K562 (cell line): ENCODE measurements around the gene HAP1. TPM values are rescaled to one million over a fixed set of nuclear protein-coding genes. Genes with fewer than 3 reads are reported as not detected.
A peak's percentile ranks its signal among the peaks of the same experiment; 100 is the strongest.

Experiments
- FOXM1 ChIP-seq, 2 experiments: fragments of 450-650 bp in 1 of 2; sonication (generic) in 1 of 2; formaldehyde crosslinking in 1 of 2; IDR thresholded peaks; 2 replicates each; pipeline versions ENCODE4 v1.6.1 to v1.9.0; 2017 to 2022; ENCODE audit warnings: low read depth in 2 of 2, mild to moderate bottlenecking in 2 of 2, missing genetic modification reagents in 1 of 2, moderate library complexity in 1 of 2
- ZNF445 ChIP-seq: fragments of 250-450 bp; sonication (Bioruptor Pico); IDR thresholded peaks from 2 replicates; pipeline ENCODE4 v1.4.0; 2020; ENCODE audit warnings: low read depth, mild to moderate bottlenecking, moderate library complexity
- polyA plus RNA-seq, 8 experiments: library from polyadenylated mRNA; depleted of rRNA in 4 of 8; stranded (reverse) in 5 of 8; unstranded in 3 of 8; fragments of >200 nt; fragmentation: Nextera tagmentation in 2 of 8; fragmentation: Illumina TruSeq in 1 of 8; extraction: Ambion mirVana in 2 of 8; extraction: Trizol in 1 of 8; gene quantifications; 2 replicates each; pipeline versions ENCODE4 v1.2.1 to v1.2.3, GENCODE V29; 2011 to 2014; ENCODE audit warnings: inconsistent platforms in 1 of 8, missing spikeins in 1 of 8
- total RNA-seq, 7 experiments: library from RNA; depleted of rRNA in 6 of 7; stranded (reverse); fragments of >200 nt in 6 of 7; fragmentation: Illumina TruSeq in 2 of 7; extraction: Trizol in 2 of 7; gene quantifications; 2 replicates each; pipeline versions ENCODE4 v1.2.1 to v1.2.3, GENCODE V29; 2011 to 2021; ENCODE audit warnings: low replicate concordance in 1 of 7
- TF ChIP-seq, protein P1 (sequence below): sonication (generic); formaldehyde crosslinking; IDR thresholded peaks from 2 replicates; pipeline ENCODE4 v1.8.0; 2022; ENCODE audit warnings: missing genetic modification reagents, mild to moderate bottlenecking, moderate library complexity, borderline replicate concordance
- TF ChIP-seq, protein P2 (sequence below): fragments of 250-450 bp; sonication (Bioruptor Pico); IDR thresholded peaks from 2 replicates; pipeline ENCODE4 v1.5.0; 2021; ENCODE audit warnings: mild to moderate bottlenecking, borderline replicate concordance
- TF ChIP-seq, protein P3 (sequence below), 3 experiments: fragments of 200-800 bp in 1 of 3; sonication (Bioruptor generic) in 1 of 3; sonication (generic) in 1 of 3; formaldehyde crosslinking in 1 of 3; IDR thresholded peaks; 2 replicates each; pipeline versions ENCODE4 v1.6.1 to v1.8.0; 2016 to 2022; ENCODE audit warnings: mild to moderate bottlenecking in 2 of 3, missing compliant biosample characterization in 2 of 3, missing genetic modification characterization in 2 of 3, missing genetic modification reagents in 1 of 3

HAP1 gene
- total and polyA plus RNA-seq, 9 of the 15 experiments (the other 6 are each of a cell fraction or from before 2014, with no cell fraction given), result under 0.01 to 0.09 (median 0.04) TPM; not detected in 6

DNA sequence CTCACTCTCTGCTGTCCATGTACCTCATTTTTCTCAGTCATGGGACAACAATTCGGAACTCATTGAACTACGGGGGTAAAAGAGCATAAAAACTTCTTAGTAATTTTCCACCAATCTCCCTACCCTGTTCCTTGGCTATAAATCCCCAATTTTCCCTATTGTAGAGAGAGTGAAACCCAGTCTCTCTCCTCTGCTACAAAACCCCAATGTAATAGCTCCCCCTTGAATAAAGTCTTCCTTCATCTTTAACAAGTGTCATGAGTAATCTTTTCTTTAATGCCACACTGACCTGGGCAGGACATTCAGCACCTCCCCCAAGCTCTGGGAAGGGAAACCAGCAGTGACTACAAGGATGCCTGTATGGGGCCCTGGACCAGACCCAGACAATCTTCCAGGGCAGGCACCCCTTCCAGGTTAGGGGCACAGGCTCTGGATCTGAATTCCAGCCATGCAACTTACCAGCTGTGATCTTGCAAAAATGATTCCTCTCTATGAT lies 56.0 kb downstream of the HAP1 start (continued):
- TF ChIP-seq, protein P1, sequence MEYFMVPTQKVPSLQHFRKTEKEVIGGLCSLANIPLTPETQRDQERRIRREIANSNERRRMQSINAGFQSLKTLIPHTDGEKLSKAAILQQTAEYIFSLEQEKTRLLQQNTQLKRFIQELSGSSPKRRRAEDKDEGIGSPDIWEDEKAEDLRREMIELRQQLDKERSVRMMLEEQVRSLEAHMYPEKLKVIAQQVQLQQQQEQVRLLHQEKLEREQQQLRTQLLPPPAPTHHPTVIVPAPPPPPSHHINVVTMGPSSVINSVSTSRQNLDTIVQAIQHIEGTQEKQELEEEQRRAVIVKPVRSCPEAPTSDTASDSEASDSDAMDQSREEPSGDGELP (CRISPR knock-in tag), result peak; percentile 61
- TF ChIP-seq, protein P2, sequence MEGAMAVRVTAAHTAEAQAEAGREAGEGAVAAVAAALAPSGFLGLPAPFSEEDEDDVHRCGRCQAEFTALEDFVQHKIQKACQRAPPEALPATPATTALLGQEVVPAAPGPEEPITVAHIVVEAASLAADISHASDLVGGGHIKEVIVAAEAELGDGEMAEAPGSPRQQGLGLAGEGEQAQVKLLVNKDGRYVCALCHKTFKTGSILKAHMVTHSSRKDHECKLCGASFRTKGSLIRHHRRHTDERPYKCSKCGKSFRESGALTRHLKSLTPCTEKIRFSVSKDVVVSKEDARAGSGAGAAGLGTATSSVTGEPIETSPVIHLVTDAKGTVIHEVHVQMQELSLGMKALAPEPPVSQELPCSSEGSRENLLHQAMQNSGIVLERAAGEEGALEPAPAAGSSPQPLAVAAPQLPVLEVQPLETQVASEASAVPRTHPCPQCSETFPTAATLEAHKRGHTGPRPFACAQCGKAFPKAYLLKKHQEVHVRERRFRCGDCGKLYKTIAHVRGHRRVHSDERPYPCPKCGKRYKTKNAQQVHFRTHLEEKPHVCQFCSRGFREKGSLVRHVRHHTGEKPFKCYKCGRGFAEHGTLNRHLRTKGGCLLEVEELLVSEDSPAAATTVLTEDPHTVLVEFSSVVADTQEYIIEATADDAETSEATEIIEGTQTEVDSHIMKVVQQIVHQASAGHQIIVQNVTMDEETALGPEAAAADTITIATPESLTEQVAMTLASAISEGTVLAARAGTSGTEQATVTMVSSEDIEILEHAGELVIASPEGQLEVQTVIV (CRISPR knock-in tag), result peak; percentile 88
- peak; percentile 98 for TF ChIP-seq ZNF445
- TF ChIP-seq, protein P3, sequence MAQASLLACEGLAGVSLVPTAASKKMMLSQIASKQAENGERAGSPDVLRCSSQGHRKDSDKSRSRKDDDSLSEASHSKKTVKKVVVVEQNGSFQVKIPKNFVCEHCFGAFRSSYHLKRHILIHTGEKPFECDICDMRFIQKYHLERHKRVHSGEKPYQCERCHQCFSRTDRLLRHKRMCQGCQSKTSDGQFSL (CRISPR knock-in tag; IDR thresholded peaks at IDR 0.05), result no peak
- TF ChIP-seq, protein P3 (tag; IDR thresholded peaks at IDR 0.05), result no peak
- TF ChIP-seq FOXM1 (IDR thresholded peaks at IDR 0.05; ENCODE audit: low read depth), result no peak; the same call in 1 of the 2 replicates
- TF ChIP-seq FOXM1 (CRISPR knock-in tag; IDR thresholded peaks at IDR 0.05; ENCODE audit: low read depth), result no peak
